ENCODE data around the gene AQP12B.
"Not testable (repeated sequence)": the region's sequence is repeated elsewhere in the genome, so short reads cannot be mapped to it uniquely, and the experiment has no call there.

Gene AQP12B

GRCh38 chr2:240698852-240699561, 16.3 kb upstream of the AQP12B start:
- not testable (repeated sequence) for H3K36me3 Mint-ChIP-seq (ENCODE audit: low read depth); H3K27ac Mint-ChIP-seq; DNase-seq; H3K9me3 Mint-ChIP-seq; H3K4me3 Mint-ChIP-seq; H3K4me1 Mint-ChIP-seq (ENCODE audit: low read depth)
- H3K27me3 Mint-ChIP-seq, result peaks cover 11% of the 10 kb centered on the region

DNA sequence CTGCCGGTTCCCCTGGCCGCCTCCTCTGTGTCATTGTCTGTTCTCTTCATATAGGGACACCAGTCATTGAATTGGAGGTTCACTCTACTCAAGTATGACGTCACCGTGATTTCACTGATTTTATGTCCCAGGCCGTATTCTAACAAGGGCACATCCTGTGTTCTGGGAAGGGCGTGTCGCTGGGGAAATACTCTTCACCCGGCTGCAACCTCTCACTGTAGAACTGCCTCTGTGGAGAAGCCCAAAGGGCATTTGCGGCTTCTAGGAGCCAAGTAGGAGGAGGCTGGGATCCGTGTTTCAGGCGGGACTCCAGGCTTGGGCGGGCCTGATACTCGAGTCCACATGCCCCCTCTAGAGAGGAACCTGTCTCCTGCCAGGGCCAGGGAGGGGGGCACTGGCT, 13.8 kb upstream of the AQP12B start:
- H3K27me3 Mint-ChIP-seq; H3K9me3 Mint-ChIP-seq; H3K27ac Mint-ChIP-seq; H3K4me1 Mint-ChIP-seq (ENCODE audit: low read depth); DNase-seq; H3K36me3 Mint-ChIP-seq (ENCODE audit: low read depth); H3K4me3 Mint-ChIP-seq: not testable (repeated sequence)

DNA sequence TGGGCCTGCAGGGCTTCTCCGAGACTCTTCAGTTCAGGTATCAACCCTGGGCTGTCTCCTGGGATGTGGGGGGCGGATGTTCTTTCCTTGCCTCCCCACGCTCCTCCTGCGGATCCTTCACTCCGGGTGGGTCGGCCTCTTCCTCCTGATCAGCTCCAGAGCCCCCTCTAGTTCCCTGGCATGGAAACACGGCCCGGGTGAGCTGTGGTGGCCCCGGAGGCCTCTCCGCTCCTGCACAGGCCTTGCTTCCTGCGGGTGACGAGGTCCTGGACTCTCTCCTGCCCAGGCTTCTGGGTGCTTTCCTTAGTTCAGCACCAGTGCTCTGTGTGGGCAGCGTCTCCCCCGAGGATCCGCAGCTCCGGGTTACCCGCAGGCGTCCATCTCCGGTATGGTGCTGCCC, 12.9 kb upstream of the AQP12B start:
- DNase-seq; H3K36me3 Mint-ChIP-seq (ENCODE audit: low read depth); H3K27me3 Mint-ChIP-seq; H3K4me3 Mint-ChIP-seq; H3K27ac Mint-ChIP-seq; H3K4me1 Mint-ChIP-seq (ENCODE audit: low read depth); H3K9me3 Mint-ChIP-seq: not testable (repeated sequence)

DNA sequence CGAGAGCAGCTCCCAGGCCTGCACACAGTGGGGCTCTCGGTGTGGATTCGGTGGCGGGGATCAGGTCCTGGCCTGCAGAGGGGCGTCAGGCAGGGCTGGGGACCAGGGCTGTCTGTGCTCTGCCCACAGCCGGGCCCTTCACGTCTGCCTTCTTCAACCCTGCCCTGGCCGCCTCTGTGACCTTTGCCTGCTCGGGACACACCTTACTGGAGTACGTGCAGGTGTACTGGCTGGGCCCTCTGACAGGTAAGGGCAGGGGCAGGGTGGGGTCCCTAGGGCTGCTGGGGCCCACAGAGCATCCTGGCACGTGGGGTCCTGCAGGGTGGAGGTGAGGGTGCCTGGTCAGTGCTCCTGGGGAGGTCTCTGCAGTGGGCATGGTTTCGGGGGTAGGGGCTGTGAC, 11.6 kb upstream of the AQP12B start:
- H3K9me3 Mint-ChIP-seq; H3K27me3 Mint-ChIP-seq; DNase-seq; H3K4me1 Mint-ChIP-seq (ENCODE audit: low read depth); H3K4me3 Mint-ChIP-seq; H3K36me3 Mint-ChIP-seq (ENCODE audit: low read depth); H3K27ac Mint-ChIP-seq: not testable (repeated sequence)

GRCh38 chr2:240692583-240693561, 10.2 kb upstream of the AQP12B start:
- DNase-seq, H3K4me3 Mint-ChIP-seq: not testable (repeated sequence)

DNA sequence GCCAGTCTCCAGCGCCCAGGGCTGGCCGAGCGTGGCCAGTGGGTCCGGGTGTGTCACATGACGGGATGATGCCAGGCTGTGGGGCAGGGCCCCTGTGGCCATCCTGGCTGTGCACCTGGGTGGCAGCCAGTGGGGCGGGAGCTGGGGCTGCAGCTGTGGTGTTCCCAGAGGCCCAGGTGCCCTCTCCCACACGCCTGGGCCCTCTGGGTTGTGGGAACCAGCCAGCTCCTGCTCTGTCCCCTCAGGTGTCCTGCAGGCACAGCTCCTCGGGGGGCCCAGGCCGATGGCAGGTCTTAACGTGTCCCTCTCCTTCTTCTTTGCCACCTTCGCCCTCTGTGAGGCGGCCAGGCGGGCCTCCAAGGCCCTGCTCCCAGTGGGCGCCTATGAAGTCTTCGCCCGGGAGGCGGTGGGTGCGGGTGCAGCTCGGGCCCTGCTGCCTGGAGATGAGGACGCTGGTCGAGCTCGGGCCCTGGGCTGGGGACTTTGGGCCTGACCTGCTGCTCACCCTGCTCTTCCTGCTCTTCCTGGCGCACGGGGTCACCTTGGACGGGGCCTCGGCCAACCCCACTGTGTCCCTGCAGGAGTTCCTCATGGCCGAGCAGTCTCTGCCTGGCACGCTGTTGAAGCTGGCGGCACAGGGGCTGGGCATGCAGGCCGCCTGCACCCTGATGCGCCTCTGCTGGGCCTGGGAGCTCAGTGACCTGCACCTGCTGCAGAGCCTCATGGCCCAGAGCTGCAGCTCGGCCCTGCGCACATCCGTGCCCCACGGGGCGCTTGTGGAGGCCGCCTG, 9.1 kb upstream of the AQP12B start, which contains the start of gene AQP12A:
TSS of gene AQP12A (plus strand) at position 236 of the 790 bp plus-strand sequence. CDS start at position 284, 48 bp downstream.
- H3K27me3 Mint-ChIP-seq; H3K36me3 Mint-ChIP-seq (ENCODE audit: low read depth); H3K4me3 Mint-ChIP-seq; H3K9me3 Mint-ChIP-seq; H3K4me1 Mint-ChIP-seq (ENCODE audit: low read depth); H3K27ac Mint-ChIP-seq: not testable (repeated sequence)
- DNase-seq, result peak; percentile 22

More at GRCh38 chr2:240692583-240693561, 10.2 kb upstream of the AQP12B start:
- not testable (repeated sequence) for H3K27me3 Mint-ChIP-seq; H3K36me3 Mint-ChIP-seq (ENCODE audit: low read depth); H3K4me1 Mint-ChIP-seq (ENCODE audit: low read depth); H3K9me3 Mint-ChIP-seq; H3K27ac Mint-ChIP-seq

DNA sequence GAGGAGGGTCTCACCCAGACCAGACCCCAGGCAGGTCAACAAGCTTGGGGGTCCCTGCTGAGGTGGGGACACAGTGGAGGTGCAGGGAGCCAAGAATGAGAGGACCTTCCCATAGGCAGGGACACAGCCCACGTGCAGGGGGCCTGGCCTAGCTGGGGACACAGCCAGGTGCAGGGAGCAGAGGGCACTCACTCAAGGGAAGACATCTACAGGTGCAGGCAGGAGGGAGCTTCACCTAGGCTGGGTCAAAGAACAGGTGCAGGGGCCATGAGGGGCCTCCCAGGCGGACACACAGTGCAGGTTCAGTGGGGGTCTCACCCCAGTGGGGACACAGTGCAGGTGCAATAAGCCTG, 8.4 kb upstream of the AQP12B start:
- DNase-seq, result peak; percentile 25
- not testable (repeated sequence) for H3K9me3 Mint-ChIP-seq; H3K36me3 Mint-ChIP-seq (ENCODE audit: low read depth); H3K27me3 Mint-ChIP-seq; H3K27ac Mint-ChIP-seq; H3K4me3 Mint-ChIP-seq
- peaks cover 11% of the 10 kb centered on the region for H3K4me1 Mint-ChIP-seq (ENCODE audit: low read depth)

DNA sequence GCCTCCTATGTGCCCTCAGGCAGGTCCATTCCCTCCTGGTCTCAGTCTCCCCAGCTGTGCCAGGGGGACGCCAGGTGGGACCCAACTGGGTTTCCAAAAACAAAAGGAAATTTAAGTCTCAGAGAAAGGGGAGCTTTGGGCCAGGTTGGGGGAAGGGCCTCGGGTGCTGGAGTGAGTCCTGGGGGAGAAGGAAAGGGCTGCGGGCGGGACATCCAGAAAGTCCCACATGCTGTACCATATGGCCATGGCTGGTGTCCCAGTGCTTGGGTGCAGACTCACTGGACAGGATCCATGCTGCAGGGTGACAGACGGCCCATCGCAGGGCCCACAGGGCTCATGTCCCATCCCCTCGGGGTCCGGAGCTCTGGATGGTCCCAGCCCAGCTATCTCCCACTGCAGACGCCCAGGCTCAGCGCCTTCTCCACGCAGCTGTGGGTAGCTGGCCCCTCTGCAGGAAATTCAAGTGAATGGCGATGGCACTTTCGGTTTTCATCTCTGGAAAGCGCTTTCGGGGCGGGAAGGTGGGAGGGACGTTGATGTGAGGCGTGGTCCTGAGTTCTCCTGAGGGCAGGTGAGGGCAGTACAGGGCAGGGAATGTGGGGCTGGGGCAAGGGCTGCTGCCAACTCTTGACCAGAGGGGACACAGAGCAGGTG, 7.9 kb upstream of the AQP12B start:
- DNase-seq, result peak; percentile 27
- H3K27ac Mint-ChIP-seq; H3K27me3 Mint-ChIP-seq; H3K9me3 Mint-ChIP-seq; H3K36me3 Mint-ChIP-seq (ENCODE audit: low read depth): not testable (repeated sequence)
- Mint-ChIP-seq H3K4me1 (ENCODE audit: low read depth) (peaks cover 11% of the 10 kb centered on the region), H3K4me3 (peak overlapping the region; percentile 4)

DNA sequence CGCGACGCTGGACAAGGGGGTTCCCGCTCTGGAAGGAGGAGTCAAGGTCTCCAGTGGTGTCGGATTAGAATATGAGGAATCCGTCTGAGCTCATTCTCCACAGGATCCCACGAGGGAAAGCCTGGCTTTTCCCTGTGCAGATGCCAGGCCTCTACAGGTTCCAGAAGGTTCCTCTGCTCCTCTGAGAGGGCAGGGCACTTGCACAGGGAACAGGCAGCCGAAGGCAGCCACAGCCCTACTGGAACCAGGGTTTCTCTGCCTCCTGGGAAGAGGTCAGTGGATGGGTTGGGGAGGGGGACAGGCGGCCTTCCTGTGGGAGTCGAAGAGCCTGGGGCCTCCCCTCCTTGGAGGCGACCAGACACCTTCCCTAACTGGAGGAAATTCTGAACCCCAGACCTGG, 7.3 kb upstream of the AQP12B start:
- Mint-ChIP-seq H3K27ac (no peak overlapping the region), H3K9me3 (no peaks in the 10 kb centered on the region), H3K36me3 (ENCODE audit: low read depth) (no peaks in the 10 kb centered on the region), H3K4me3 (no peak overlapping the region), H3K4me1 (ENCODE audit: low read depth) (peaks cover 11% of the 10 kb centered on the region), H3K27me3 (no peaks in the 10 kb centered on the region)
- no peak for DNase-seq

DNA sequence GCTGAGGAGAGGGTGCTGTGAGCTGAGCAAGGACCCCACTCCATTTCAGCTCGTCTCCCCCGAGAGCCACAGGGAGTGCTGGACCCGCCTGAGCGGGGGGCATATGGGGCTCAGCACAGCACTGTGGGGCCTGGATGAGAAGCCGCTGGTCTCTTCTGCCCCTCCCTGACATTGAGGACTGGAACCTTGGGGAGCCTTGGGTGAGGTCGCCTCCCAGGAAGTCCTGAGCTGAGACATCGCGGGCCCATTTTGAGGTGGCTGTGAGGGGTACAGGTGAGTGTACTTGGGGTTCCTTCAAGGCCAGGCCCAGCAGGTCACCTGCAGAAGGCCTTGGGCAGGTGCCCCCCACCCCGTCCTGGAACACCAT, 5.9 kb upstream of the AQP12B start:
- peak; percentile 22 for DNase-seq
- peaks cover 15% of the 10 kb centered on the region for H3K4me1 Mint-ChIP-seq (ENCODE audit: low read depth)
- no peaks in the 10 kb centered on the region for H3K9me3 Mint-ChIP-seq
- H3K27ac Mint-ChIP-seq, result no peak overlapping the region
- H3K36me3 Mint-ChIP-seq (ENCODE audit: low read depth), result no peaks in the 10 kb centered on the region
- no peaks in the 10 kb centered on the region for H3K27me3 Mint-ChIP-seq
- no peak overlapping the region for H3K4me3 Mint-ChIP-seq

DNA sequence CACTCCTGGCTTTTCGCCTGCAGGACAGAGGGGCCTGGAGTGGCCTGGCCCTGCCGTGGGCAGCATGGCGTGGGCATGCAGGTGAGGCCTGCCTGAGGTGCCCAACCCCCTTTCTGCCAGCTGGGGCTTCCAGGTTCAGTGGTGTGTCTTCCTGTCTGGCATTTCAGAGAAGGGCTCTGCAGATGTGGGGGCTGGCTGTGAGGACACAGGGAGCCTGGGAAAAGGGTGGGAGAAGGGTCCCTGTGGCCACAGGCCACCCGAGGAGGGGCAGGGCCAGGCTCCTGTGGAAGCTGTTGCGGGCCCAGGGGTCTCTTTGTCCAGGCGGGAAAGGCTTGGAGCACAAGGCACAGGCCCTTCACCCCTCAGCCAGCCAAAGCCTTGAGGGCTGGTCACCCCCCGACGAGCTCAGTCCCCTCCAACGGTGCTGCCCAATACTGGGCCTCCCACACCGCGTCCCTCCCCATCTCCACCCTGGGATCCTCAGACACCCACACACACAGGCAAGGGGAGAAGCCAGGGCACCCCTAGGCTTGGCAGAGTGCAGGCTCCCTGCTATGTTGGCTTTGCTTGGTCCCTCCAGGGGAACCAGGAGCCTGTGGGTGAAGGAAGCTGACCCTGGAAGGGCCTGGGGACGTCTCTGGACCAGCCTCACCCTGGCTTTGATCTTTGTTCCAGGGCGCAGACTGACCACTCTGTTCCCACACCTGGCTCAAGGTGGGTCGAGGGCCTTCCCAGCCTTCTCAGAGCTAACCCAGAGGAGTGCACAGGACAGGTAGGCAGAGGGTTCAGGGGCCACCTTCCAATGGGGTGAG, 5.3 kb upstream of the AQP12B start:
- no peak overlapping the region for H3K4me3 Mint-ChIP-seq
- no peaks in the 10 kb centered on the region for H3K27me3 Mint-ChIP-seq
- peak; percentile 25 for DNase-seq
- no peaks in the 10 kb centered on the region for H3K36me3 Mint-ChIP-seq (ENCODE audit: low read depth)
- peaks cover 15% of the 10 kb centered on the region for H3K4me1 Mint-ChIP-seq (ENCODE audit: low read depth)
- H3K27ac Mint-ChIP-seq, result no peak overlapping the region
- H3K9me3 Mint-ChIP-seq, result no peaks in the 10 kb centered on the region

GRCh38 chr2:240687045-240687740, 4.5 kb upstream of the AQP12B start:
- no peaks in the 10 kb centered on the region for H3K9me3 Mint-ChIP-seq
- peaks cover 15% of the 10 kb centered on the region for H3K4me1 Mint-ChIP-seq (ENCODE audit: low read depth)
- no peak overlapping the region for H3K27ac Mint-ChIP-seq
- H3K36me3 Mint-ChIP-seq (ENCODE audit: low read depth), result no peaks in the 10 kb centered on the region
- no peak overlapping the region for H3K4me3 Mint-ChIP-seq
- no peaks in the 10 kb centered on the region for H3K27me3 Mint-ChIP-seq
- no peak for DNase-seq

- Mint-ChIP-seq H3K4me3 (no peak overlapping the region), H3K9me3 (no peaks in the 10 kb centered on the region), H3K36me3 (ENCODE audit: low read depth) (no peaks in the 10 kb centered on the region), H3K27me3 (no peaks in the 10 kb centered on the region), H3K4me1 (ENCODE audit: low read depth) (peaks cover 15% of the 10 kb centered on the region), H3K27ac (no peak overlapping the region)
- DNase-seq, result no peak
Observed at GRCh38 chr2:240686460-240686859, 3.8 kb upstream of the AQP12B start.
